CD4-positive, alpha-beta T cell treated with Interleukin-15 for 1 hour (primary cell): ENCODE measurements around the gene FAM50A.

Source experiments
- DNase-seq: peaks from one replicate; pipeline ENCODE4 v3.0.0-alpha.2; 2020

The FAM50A gene

GRCh38 chrX:154466907-154467306 is 23.0 kb downstream of the FAM50A start:
- DNase-seq, result no peak

- no peak for DNase-seq
Measured at GRCh38 chrX:154467556-154467955, 23.6 kb downstream of the FAM50A start.

- no peak for DNase-seq
Measured at GRCh38 chrX:154468217-154468616, 24.3 kb downstream of the FAM50A start.

- DNase-seq, result no peak
Measured at GRCh38 chrX:154469114-154469513, 25.2 kb downstream of the FAM50A start.

GRCh38 chrX:154469880-154470279 is 25.9 kb downstream of the FAM50A start:
- no peak for DNase-seq

GRCh38 chrX:154470434-154470833 is 26.5 kb downstream of the FAM50A start:
- DNase-seq, result no peak

GRCh38 chrX:154470914-154471568 is 27.1 kb downstream of the FAM50A start:
- no peak for DNase-seq

- no peak for DNase-seq
Measured at GRCh38 chrX:154471839-154472684, 28.1 kb downstream of the FAM50A start.

- DNase-seq, result no peak
Measured at GRCh38 chrX:154472685-154473632, 29.0 kb downstream of the FAM50A start.

- DNase-seq, result no peak
Measured at GRCh38 chrX:154473683-154474082, 29.7 kb downstream of the FAM50A start.

- DNase-seq, result no peak
Measured at GRCh38 chrX:154476821-154477220, 32.9 kb downstream of the FAM50A start.

- DNase-seq, result no peak
Measured at GRCh38 chrX:154477891-154478477, 34.0 kb downstream of the FAM50A start.

GRCh38 chrX:154478728-154479622 is 35.0 kb downstream of the FAM50A start, which contains the start of gene LAGE3:
LAGE3 (minus strand) TSS chrX:154479281; CDS start chrX:154478915, 366 bp downstream.
- peak; percentile 91 for DNase-seq

GRCh38 chrX:154481195-154481594 is 37.3 kb downstream of the FAM50A start:
- DNase-seq, result no peak

GRCh38 chrX:154481911-154482601 is 38.1 kb downstream of the FAM50A start:
- no peak for DNase-seq

- DNase-seq, result no peak
Measured at GRCh38 chrX:154482786-154483185, 38.8 kb downstream of the FAM50A start.

- no peak for DNase-seq
Measured at GRCh38 chrX:154483325-154483724, 39.4 kb downstream of the FAM50A start.

- DNase-seq, result peak; percentile 46
Measured at GRCh38 chrX:154484255-154485149, 40.6 kb downstream of the FAM50A start.

- no peak for DNase-seq
Measured at GRCh38 chrX:154485150-154486051, 41.5 kb downstream of the FAM50A start.
